Fibroblast of lung (primary cell): ENCODE results near the gene HSF2BP. TPM values are rescaled to one million over a fixed set of nuclear protein-coding genes. Genes with fewer than 3 reads are reported as not detected.
"Not testable (repeated sequence)": the region's sequence is repeated elsewhere in the genome, so short reads cannot be mapped to it uniquely, and the experiment has no call there.

Experiments
- DNase-seq, 2 donors: peaks; one replicate each; pipeline versions ENCODE4 v3.0.0 to v3.0.0-alpha.2; 2010; ENCODE audit warnings: low read depth in 2 of 2
- H2AFZ ChIP-seq: 2 replicates; pipeline ENCODE4 v1.5.1; 2012; ENCODE audit warnings: low read length, control low read depth, inconsistent platforms
- H3K27ac ChIP-seq: 2 replicates; pipeline ENCODE4 v1.5.1; 2011; ENCODE audit warnings: low read length, control low read depth; ENCODE audit not compliant: insufficient read depth
- H3K27me3 ChIP-seq: 2 replicates; pipeline ENCODE4 v1.5.1; 2011; ENCODE audit warnings: mild to moderate bottlenecking, low read length; ENCODE audit not compliant: control insufficient read depth, insufficient read depth
- H3K36me3 ChIP-seq: 2 replicates; pipeline ENCODE4 v1.5.1; 2011; ENCODE audit warnings: low read length; ENCODE audit not compliant: control insufficient read depth, insufficient read depth
- H3K4me1 ChIP-seq: 2 replicates; pipeline ENCODE4 v1.5.1; 2011; ENCODE audit warnings: low read length; ENCODE audit not compliant: control insufficient read depth, insufficient read depth; ENCODE audit errors: extremely low read depth
- H3K4me2 ChIP-seq: 2 replicates; pipeline ENCODE4 v1.5.1; 2011; ENCODE audit warnings: low read length, control low read depth; ENCODE audit not compliant: insufficient read depth; ENCODE audit errors: extremely low read depth
- H3K4me3 ChIP-seq, 4 experiments: fragments of 200-600 bp in 1 of 4; sonication (generic) in 1 of 4; replicated peaks in 1 of 4; 2 replicates each; pipeline ENCODE4 v1.5.1; 2011 to 2016; ENCODE audit warnings: low read length in 4 of 4, low read depth in 3 of 4, mild to moderate bottlenecking in 3 of 4, control low read depth in 2 of 4, inconsistent platforms in 1 of 4, mixed read lengths in 1 of 4; ENCODE audit not compliant: insufficient read depth in 1 of 4; ENCODE audit errors: control extremely low read depth in 1 of 4
- H3K79me2 ChIP-seq: 2 replicates; pipeline ENCODE4 v1.5.1; 2012; ENCODE audit warnings: mild to moderate bottlenecking, low read length, inconsistent platforms; ENCODE audit not compliant: control insufficient read depth, insufficient read depth
- H3K9ac ChIP-seq: 2 replicates; pipeline ENCODE4 v1.5.1; 2011; ENCODE audit warnings: mild to moderate bottlenecking, low read length, control low read depth; ENCODE audit not compliant: insufficient read depth
- H3K9me3 ChIP-seq: 2 replicates; pipeline ENCODE4 v1.5.1; 2012; ENCODE audit warnings: low read depth, low read length; ENCODE audit not compliant: control insufficient read depth, insufficient read depth
- H4K20me1 ChIP-seq: 2 replicates; pipeline ENCODE4 v1.5.1; 2011; ENCODE audit warnings: low read length; ENCODE audit not compliant: control insufficient read depth, insufficient read depth; ENCODE audit errors: extremely low read depth
- CTCF ChIP-seq, 2 donors: IDR thresholded peaks in 1 of 2; conservative IDR thresholded peaks in 1 of 2; 1 replicate in 1 of 2; 2 replicates in 1 of 2; pipeline ENCODE4 v1.5.1; 2011 to 2012; ENCODE audit warnings: low read length in 2 of 2, control low read depth in 1 of 2, inconsistent platforms in 1 of 2, low read depth in 1 of 2, mild to moderate bottlenecking in 1 of 2
- EZH2 ChIP-seq: IDR thresholded peaks from 2 replicates; pipeline ENCODE4 v1.5.1; 2012; ENCODE audit warnings: low read length, control low read depth, mild to moderate bottlenecking; ENCODE audit errors: missing control alignments
- polyA plus RNA-seq, 2 donors: library from polyadenylated mRNA; depleted of rRNA in 1 of 2; stranded (reverse) in 1 of 2; unstranded in 1 of 2; fragments of >200 nt; gene quantifications; 2 replicates each; pipeline ENCODE4 v1.2.1, GENCODE V29; 2011 to 2012; ENCODE audit warnings: missing spikeins in 1 of 2
- total RNA-seq: library from RNA; depleted of rRNA; stranded (reverse); fragments of >200 nt; gene quantifications from 2 replicates; pipeline ENCODE4 v1.2.1, GENCODE V29; 2014

The HSF2BP gene
- total and polyA plus RNA-seq, 2 donors (not counting 1 experiment from before 2014, with no cell fraction given), result 0.70 to 1.2 TPM

GRCh38 chr21:43596616-43597015 is 62.7 kb downstream of the HSF2BP start:
- TF ChIP-seq CTCF (conservative IDR thresholded peaks at IDR 0.05 in 1 of 2, IDR thresholded peaks at IDR 0.05 in 1 of 2; ENCODE audit: low read depth in 1 of 2, low read length in 2 of 2) (no peak), EZH2 (no peak)
- H3K27ac ChIP-seq, result no peak overlapping the region
- no peak overlapping the region for H3K4me2 ChIP-seq
- no peaks in the 10 kb centered on the region for H3K9me3 ChIP-seq
- DNase-seq, result no peak
- H3K4me1 ChIP-seq, result peaks cover 27% of the 10 kb centered on the region
- H2AFZ ChIP-seq, result no peak overlapping the region
- no peaks in the 10 kb centered on the region for H3K36me3 ChIP-seq
- H3K4me3 ChIP-seq, result no peak overlapping the region
- H4K20me1 ChIP-seq, result no peaks in the 10 kb centered on the region
- H3K79me2 ChIP-seq, result no peaks in the 10 kb centered on the region
- H3K27me3 ChIP-seq, result no peaks in the 10 kb centered on the region
- no peak overlapping the region for H3K9ac ChIP-seq

GRCh38 chr21:43595769-43596168 is 63.5 kb downstream of the HSF2BP start:
- H3K4me1 ChIP-seq, result peaks cover 24% of the 10 kb centered on the region
- not testable (repeated sequence) for H3K27ac ChIP-seq, H3K9ac ChIP-seq

GRCh38 chr21:43593078-43593477 is 66.2 kb downstream of the HSF2BP start:
- no peaks in the 10 kb centered on the region for H3K9me3 ChIP-seq
- H3K79me2 ChIP-seq, result no peaks in the 10 kb centered on the region
- H3K27ac ChIP-seq, result no peak overlapping the region
- TF ChIP-seq CTCF (conservative IDR thresholded peaks at IDR 0.05 in 1 of 2, IDR thresholded peaks at IDR 0.05 in 1 of 2; ENCODE audit: low read depth in 1 of 2, low read length in 2 of 2) (no peak), EZH2 (no peak)
- H4K20me1 ChIP-seq, result no peaks in the 10 kb centered on the region
- no peak overlapping the region for H2AFZ ChIP-seq
- H3K4me2 ChIP-seq, result no peak overlapping the region
- peaks cover 8% of the 10 kb centered on the region for H3K4me1 ChIP-seq
- H3K9ac ChIP-seq, result no peak overlapping the region
- DNase-seq, result no peak
- no peaks in the 10 kb centered on the region for H3K27me3 ChIP-seq
- no peaks in the 10 kb centered on the region for H3K36me3 ChIP-seq
- H3K4me3 ChIP-seq, result no peak overlapping the region

More at GRCh38 chr21:43595769-43596168, 63.5 kb downstream of the HSF2BP start:
- not testable (repeated sequence) for H3K4me3 ChIP-seq, H3K4me2 ChIP-seq, H3K9me3 ChIP-seq, H4K20me1 ChIP-seq, H3K79me2 ChIP-seq, H2AFZ ChIP-seq, H3K36me3 ChIP-seq, H3K27me3 ChIP-seq, DNase-seq
